IPS-11a (cell line): ENCODE data around the gene FAF1.

Experiments used
- H3K4me3 ChIP-seq: one replicate; pipeline ENCODE4 v1.5.1; 2013; ENCODE audit warnings: low read depth, low read length, control low read depth

Gene FAF1

GRCh38 chr1:50508040-50508586, 452.0 kb downstream of the FAF1 start:
- H3K4me3 ChIP-seq: no peak overlapping the region

GRCh38 chr1:50505427-50505826, 454.6 kb downstream of the FAF1 start:
- H3K4me3 ChIP-seq: no peak overlapping the region

DNA sequence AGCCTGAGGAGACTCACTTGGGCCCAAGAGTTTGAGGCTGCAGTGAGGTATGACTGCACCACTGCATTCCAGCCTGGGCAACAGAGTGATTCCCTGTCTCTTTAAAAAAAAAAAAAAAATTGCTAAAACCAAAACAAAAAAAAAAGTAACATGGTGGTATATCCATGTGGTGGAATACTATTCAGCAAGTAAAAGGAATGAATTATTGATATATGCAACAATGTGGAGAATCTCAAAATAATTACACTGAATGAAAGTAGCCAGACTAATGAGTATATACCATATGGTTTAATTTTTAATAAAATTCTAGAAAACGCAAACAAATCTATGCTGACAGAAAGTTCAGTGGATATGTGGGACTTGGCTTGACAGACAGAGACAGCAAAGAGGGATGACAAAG, 456.6 kb downstream of the FAF1 start:
- H3K4me3 ChIP-seq: no peak overlapping the region

- H3K4me3 ChIP-seq: no peak overlapping the region
Observed at GRCh38 chr1:50502147-50502546, 457.9 kb downstream of the FAF1 start.

GRCh38 chr1:50497007-50497406, 463.1 kb downstream of the FAF1 start:
- H3K4me3 ChIP-seq: no peak overlapping the region

- H3K4me3 ChIP-seq: no peak overlapping the region
Observed at GRCh38 chr1:50493710-50494109, 466.4 kb downstream of the FAF1 start.

- no peak overlapping the region for H3K4me3 ChIP-seq
Observed at GRCh38 chr1:50492142-50492541, 467.9 kb downstream of the FAF1 start.

- H3K4me3 ChIP-seq: no peak overlapping the region
Observed at GRCh38 chr1:50491142-50491541, 468.9 kb downstream of the FAF1 start.

DNA sequence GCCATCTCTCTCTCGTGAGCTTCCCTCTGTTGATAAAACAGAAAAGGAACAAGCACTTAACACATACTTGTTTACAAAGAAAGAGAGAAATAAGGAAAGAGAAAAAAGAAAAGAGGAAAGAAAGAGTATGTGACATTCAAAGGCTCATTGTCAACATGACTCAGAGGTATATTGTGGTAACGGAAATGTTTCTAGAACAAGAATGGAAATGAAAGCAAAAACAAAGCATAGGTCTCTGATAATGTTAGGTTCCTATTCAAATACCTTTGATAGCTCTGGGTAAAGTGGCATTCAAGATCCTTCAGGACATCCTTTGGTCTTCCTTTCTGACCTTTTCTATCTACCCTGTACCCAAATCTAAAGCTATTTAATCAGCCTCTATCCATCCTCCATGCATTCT, 469.4 kb downstream of the FAF1 start:
- no peak overlapping the region for H3K4me3 ChIP-seq

- H3K4me3 ChIP-seq: no peak overlapping the region
Observed at GRCh38 chr1:50488876-50489275, 471.2 kb downstream of the FAF1 start.

- no peak overlapping the region for H3K4me3 ChIP-seq
Observed at GRCh38 chr1:50488356-50488755, 471.7 kb downstream of the FAF1 start.

- H3K4me3 ChIP-seq: no peak overlapping the region
Observed at GRCh38 chr1:50487725-50488124, 472.3 kb downstream of the FAF1 start.

DNA sequence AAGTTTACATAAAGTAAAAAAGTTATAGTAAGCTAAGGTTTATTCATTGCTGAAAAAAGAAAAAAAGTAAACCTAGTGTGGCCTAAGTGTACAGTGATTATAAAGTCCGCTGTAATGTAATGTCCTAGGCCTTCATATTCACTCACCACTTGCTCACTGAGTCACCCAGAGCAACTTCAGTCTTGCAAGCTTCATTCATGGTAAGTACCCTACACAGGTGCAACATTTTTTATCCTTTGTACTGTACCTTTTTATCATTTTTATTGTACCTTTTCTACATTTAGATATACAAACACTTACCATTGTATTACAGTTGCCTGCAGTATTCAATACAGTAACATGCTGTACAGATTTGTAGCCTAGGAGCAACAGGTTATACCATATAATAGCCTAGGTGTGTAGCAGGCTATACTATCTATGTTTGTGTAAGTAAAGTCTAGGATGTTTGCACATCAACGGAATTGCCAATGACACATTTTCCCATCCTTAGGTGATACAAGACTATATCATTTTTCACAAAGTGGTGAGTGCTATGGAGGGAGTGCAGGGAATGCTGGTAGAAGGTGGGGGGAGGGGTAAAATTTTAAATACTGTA, 478.8 kb downstream of the FAF1 start:
- H3K4me3 ChIP-seq: no peak overlapping the region

- H3K4me3 ChIP-seq: no peak overlapping the region
Observed at GRCh38 chr1:50476800-50477199, 483.3 kb downstream of the FAF1 start.

DNA sequence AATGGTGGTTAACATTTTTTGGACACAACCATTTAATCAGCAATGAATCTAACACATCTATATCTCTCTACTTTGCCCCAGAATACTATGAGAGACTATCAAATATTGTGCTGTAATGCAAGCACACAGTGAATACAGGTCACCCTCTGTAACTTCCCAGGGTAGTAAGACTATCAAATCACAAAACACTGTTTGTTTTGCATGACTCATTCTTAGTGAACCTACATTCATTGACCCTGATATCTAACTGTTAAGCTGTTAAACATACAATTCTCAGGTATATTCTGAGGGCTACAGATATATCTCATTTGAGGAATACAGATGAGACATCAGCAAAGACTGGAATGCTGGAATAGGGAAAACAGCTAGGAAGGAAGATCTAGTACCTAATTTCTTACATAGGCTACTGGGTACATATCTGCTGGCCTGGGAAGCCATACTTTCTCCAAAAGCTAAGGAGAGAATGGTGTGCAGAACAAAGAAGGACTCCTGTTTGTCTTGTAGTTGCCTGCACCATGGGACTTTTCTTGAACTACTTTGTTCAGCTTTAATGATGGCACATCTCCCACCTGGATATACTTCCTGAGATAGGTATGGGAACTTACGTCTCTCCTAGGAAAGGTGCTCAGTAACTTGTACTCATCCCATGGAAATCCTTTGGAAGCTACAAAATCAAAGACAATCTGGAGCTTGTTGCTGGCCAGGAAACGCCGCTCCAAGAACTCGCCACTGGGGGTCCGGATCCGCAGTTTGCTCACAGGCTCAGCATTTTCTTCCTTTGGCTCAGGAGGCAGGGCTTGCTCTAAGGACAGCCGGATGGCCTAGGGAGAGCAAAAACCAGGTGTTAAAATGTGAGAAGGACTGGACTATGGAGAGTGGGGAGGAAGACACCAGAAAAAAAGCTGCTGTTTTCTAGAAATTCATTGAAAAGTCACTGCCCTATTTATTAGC, 484.9 kb downstream of the FAF1 start:
- H3K4me3 ChIP-seq: no peak overlapping the region

GRCh38 chr1:50473513-50473912, 486.6 kb downstream of the FAF1 start:
- H3K4me3 ChIP-seq: no peak overlapping the region

DNA sequence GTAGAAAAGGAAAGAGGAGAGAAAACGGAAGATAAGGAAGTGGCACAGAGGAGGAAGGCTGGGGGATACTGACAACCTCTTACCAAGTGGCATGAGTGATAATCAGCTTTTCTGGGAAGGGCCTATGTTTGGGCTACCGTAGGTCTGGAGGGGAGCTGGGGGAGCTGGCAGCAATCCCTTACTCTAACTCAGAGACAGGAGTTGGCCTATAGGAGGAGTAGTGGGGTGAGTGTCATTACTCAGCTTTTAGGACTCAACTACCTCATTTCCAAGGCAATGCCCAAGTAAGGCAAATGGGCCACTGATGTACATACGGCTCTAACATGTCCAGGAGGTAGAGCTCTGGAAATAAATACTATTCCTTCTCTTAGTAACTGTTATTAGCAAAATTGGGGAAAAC, 488.1 kb downstream of the FAF1 start:
- no peak overlapping the region for H3K4me3 ChIP-seq

GRCh38 chr1:50462964-50463363, 497.1 kb downstream of the FAF1 start:
- H3K4me3 ChIP-seq: no peak overlapping the region

GRCh38 chr1:50458507-50458906, 501.6 kb downstream of the FAF1 start:
- H3K4me3 ChIP-seq: no peak overlapping the region

- H3K4me3 ChIP-seq: no peak overlapping the region
Observed at GRCh38 chr1:50454911-50455310, 505.2 kb downstream of the FAF1 start.

DNA sequence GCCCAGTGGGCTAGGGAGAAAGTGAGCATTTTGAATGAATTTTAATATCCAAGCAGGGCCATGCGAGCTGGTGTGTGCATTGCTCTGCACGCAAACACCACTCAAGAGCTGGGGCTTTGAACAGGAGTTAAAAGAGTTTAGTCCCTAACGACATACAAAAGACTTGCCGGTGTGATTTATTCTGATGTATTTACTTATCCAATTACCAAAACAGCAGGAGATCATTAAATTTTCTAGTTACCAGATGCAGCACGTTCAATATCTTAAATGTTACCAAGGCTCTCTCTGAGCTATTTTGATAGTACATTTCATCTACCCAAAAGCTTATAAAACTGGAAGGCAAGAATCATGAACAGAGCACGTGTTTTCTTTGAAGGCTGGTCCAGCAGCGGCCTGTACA, 506.8 kb downstream of the FAF1 start:
- no peak overlapping the region for H3K4me3 ChIP-seq

DNA sequence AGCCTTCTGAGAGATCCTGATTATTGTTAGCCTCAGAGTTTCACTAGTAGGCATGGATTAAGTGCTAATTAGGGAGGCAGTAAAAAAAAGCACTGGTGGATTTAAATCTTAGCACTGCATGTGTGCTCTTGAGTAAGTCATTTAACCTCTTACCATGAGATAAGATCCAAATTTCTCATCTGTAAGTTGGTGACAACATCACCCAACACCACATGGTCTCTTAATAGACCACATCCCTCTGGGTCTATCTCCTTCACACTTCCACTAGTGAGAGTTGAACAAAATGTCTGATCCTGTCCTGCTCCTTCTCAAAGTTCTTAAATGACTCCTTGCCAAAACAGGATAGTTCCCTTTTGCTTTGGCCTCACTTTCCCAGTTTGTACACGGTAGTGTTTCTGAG, 507.4 kb downstream of the FAF1 start:
- H3K4me3 ChIP-seq: no peak overlapping the region
